Measurements from ENCODE around the gene RIT1. TPM values are rescaled to one million over a fixed set of nuclear protein-coding genes. Genes with fewer than 3 reads are reported as not detected.

The RIT1 gene, protein sequence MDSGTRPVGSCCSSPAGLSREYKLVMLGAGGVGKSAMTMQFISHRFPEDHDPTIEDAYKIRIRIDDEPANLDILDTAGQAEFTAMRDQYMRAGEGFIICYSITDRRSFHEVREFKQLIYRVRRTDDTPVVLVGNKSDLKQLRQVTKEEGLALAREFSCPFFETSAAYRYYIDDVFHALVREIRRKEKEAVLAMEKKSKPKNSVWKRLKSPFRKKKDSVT
- 10.1 TPM for polyA plus RNA-seq (2013, experiment 1 of 2)
- 9.6 TPM for polyA plus RNA-seq (2013, experiment 2 of 2)

- Histone ChIP-seq H3K4me2 (ENCODE audit: low read length) (peak within 1 kb of the TSS; percentile 95), H3K4ac (ENCODE audit: low read depth, low read length) (no peak within 1 kb of the TSS), H3K9ac (ENCODE audit: low read length) (peak within 1 kb of the TSS; percentile 86), H2BK5ac (ENCODE audit: low read length) (no peak within 1 kb of the TSS), H2BK15ac (replicated peaks; ENCODE audit: low read depth) (no peak within 1 kb of the TSS), H3K4me1 (ENCODE audit: control insufficient read depth, low read depth, low read length) (peaks cover 2% of the 10 kb centered on the region), H3K27ac (ENCODE audit: low read depth, low read length) (peak within 1 kb of the TSS; percentile 89), H3K23ac (ENCODE audit: low read length) (no peak within 1 kb of the TSS), H3K79me2 (ENCODE audit: control insufficient read depth, insufficient read depth, low read length) (no peaks in the 10 kb centered on the region), H3K56ac (ENCODE audit: low read length) (peak within 1 kb of the TSS; percentile 97), H2BK120ac (ENCODE audit: low read depth, low read length) (peak within 1 kb of the TSS; percentile 54), H3K79me1 (ENCODE audit: low read length) (peaks cover 1% of the 10 kb centered on the region), H4K5ac (ENCODE audit: low read length) (peak within 1 kb of the TSS; percentile 6), H3K4me3 (ENCODE audit: low read length) (peak within 1 kb of the TSS; percentile 92), H3K18ac (ENCODE audit: low read length) (peak within 1 kb of the TSS; percentile 70), H3K36me3 (ENCODE audit: control insufficient read depth, insufficient read depth, low read length) (peaks cover 5% of the 10 kb centered on the region), H2AK5ac (ENCODE audit: low read length) (no peak within 1 kb of the TSS), H4K8ac (ENCODE audit: low read depth, low read length) (no peak within 1 kb of the TSS), H3K27me3 (ENCODE audit: insufficient read depth, low read length, poor library complexity) (no peaks in the 10 kb centered on the region)
- DNase-seq, result peak; percentile 93
- WGBS (ENCODE audit: extremely low coverage, insufficient coverage, low lambda C conversion rate), result no CpG with 5 or more reads among the region's 34 CpGs
Measured at GRCh38 chr1:155911156-155912055, at the start of gene RIT1. Gene RIT1, minus strand, starts transcription at chr1:155911349. Its CDS starts 588 bp downstream, at chr1:155910761.

- H3K23ac ChIP-seq (ENCODE audit: low read length), result no peak overlapping the region
- no peaks in the 10 kb centered on the region for H3K4me1 ChIP-seq (ENCODE audit: control insufficient read depth, low read depth, low read length)
- H3K79me1 ChIP-seq (ENCODE audit: low read length), result peaks cover 1% of the 10 kb centered on the region
- no peak overlapping the region for H4K5ac ChIP-seq (ENCODE audit: low read length)
- H3K9ac ChIP-seq (ENCODE audit: low read length), result no peak overlapping the region
- no peak overlapping the region for H3K27ac ChIP-seq (ENCODE audit: low read depth, low read length)
- H2BK5ac ChIP-seq (ENCODE audit: low read length), result no peak overlapping the region
- DNase-seq, result no peak
- H3K4me2 ChIP-seq (ENCODE audit: low read length), result no peak overlapping the region
- H3K18ac ChIP-seq (ENCODE audit: low read length), result no peak overlapping the region
- no peak overlapping the region for H3K4me3 ChIP-seq (ENCODE audit: low read length)
- no peak overlapping the region for H2BK120ac ChIP-seq (ENCODE audit: low read depth, low read length)
- no peaks in the 10 kb centered on the region for H3K27me3 ChIP-seq (ENCODE audit: insufficient read depth, low read length, poor library complexity)
- no peak overlapping the region for H2AK5ac ChIP-seq (ENCODE audit: low read length)
- H3K4ac ChIP-seq (ENCODE audit: low read depth, low read length), result no peak overlapping the region
- H3K79me2 ChIP-seq (ENCODE audit: control insufficient read depth, insufficient read depth, low read length), result no peaks in the 10 kb centered on the region
- no peak overlapping the region for H4K8ac ChIP-seq (ENCODE audit: low read depth, low read length)
- no CpG with 5 or more reads among the region's 3 CpGs for WGBS (ENCODE audit: extremely low coverage, insufficient coverage, low lambda C conversion rate)
- H2BK15ac ChIP-seq (replicated peaks; ENCODE audit: low read depth), result no peak overlapping the region
- H3K56ac ChIP-seq (ENCODE audit: low read length), result no peak overlapping the region
- H3K36me3 ChIP-seq (ENCODE audit: control insufficient read depth, insufficient read depth, low read length), result peaks cover 30% of the 10 kb centered on the region
Measured at GRCh38 chr1:155960081-155960745, 49.1 kb upstream of the RIT1 start.

DNA sequence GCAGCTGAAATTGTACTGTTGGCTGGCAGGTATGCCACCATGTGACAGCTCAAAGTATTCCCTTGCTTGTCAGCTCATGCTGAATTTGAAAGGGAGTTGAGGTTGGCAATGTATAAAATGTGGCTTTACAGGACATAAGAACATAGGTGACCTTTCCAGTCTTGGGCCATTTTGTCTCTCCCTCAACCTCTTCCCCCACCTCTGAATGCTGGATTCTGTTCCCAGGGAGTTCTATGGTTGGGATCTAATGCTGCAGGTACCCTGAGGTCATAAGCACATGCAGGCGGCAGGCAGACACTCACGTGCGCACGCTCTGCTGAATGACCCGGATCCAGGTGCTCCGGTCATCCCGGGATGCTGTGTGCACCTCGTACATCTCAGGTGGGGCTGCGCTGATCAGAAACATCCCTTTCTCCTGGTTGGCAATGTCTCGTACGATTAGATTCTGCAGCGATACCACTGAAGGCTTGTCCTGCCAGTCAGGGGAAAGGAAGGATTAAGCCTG lies 46.3 kb upstream of the RIT1 start:
- H3K27ac ChIP-seq (ENCODE audit: low read depth, low read length), result no peak overlapping the region
- no peak overlapping the region for H4K5ac ChIP-seq (ENCODE audit: low read length)
- no peak overlapping the region for H3K9ac ChIP-seq (ENCODE audit: low read length)
- H3K4me3 ChIP-seq (ENCODE audit: low read length), result no peak overlapping the region
- no peak overlapping the region for H3K56ac ChIP-seq (ENCODE audit: low read length)
- no peak overlapping the region for H2AK5ac ChIP-seq (ENCODE audit: low read length)
- no peak overlapping the region for H2BK15ac ChIP-seq (replicated peaks; ENCODE audit: low read depth)
- no peak overlapping the region for H3K18ac ChIP-seq (ENCODE audit: low read length)
- H3K79me2 ChIP-seq (ENCODE audit: control insufficient read depth, insufficient read depth, low read length), result no peaks in the 10 kb centered on the region
- H3K4me2 ChIP-seq (ENCODE audit: low read length), result no peak overlapping the region
- no peaks in the 10 kb centered on the region for H3K27me3 ChIP-seq (ENCODE audit: insufficient read depth, low read length, poor library complexity)
- no peak overlapping the region for H3K4ac ChIP-seq (ENCODE audit: low read depth, low read length)
- no peak for DNase-seq
- H3K36me3 ChIP-seq (ENCODE audit: control insufficient read depth, insufficient read depth, low read length), result peaks cover 24% of the 10 kb centered on the region
- no peak overlapping the region for H2BK120ac ChIP-seq (ENCODE audit: low read depth, low read length)
- no peak overlapping the region for H2BK5ac ChIP-seq (ENCODE audit: low read length)
- no CpG with 5 or more reads among the region's 12 CpGs for WGBS (ENCODE audit: extremely low coverage, insufficient coverage, low lambda C conversion rate)
- no peaks in the 10 kb centered on the region for H3K4me1 ChIP-seq (ENCODE audit: control insufficient read depth, low read depth, low read length)
- no peak overlapping the region for H4K8ac ChIP-seq (ENCODE audit: low read depth, low read length)
- no peaks in the 10 kb centered on the region for H3K79me1 ChIP-seq (ENCODE audit: low read length)
- H3K23ac ChIP-seq (ENCODE audit: low read length), result no peak overlapping the region

DNA sequence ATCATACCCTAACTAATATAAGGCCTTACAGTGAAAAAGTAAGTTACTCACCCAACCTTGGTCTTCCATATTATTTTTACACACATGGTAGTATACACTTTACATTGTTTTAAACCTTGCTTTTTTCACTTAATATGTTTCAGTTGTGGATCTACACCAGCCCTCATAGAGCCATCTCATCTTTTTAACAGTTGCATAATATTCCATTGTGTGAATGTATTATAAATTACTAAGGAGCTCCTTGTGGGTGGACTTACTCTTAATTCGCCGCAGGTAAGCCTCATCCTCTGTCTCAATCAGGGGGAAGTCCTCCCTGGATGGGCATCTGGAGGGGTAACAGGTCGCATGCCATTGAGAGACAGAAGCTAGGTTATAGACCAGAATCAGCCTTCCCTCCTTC lies 43.5 kb upstream of the RIT1 start:
- Histone ChIP-seq H3K36me3 (ENCODE audit: control insufficient read depth, insufficient read depth, low read length) (peaks cover 30% of the 10 kb centered on the region), H3K27me3 (ENCODE audit: insufficient read depth, low read length, poor library complexity) (no peaks in the 10 kb centered on the region), H2BK15ac (replicated peaks; ENCODE audit: low read depth) (no peak overlapping the region), H3K4me1 (ENCODE audit: control insufficient read depth, low read depth, low read length) (no peaks in the 10 kb centered on the region), H3K56ac (ENCODE audit: low read length) (no peak overlapping the region), H3K4me3 (ENCODE audit: low read length) (no peak overlapping the region), H3K4ac (ENCODE audit: low read depth, low read length) (no peak overlapping the region), H2BK5ac (ENCODE audit: low read length) (no peak overlapping the region), H3K9ac (ENCODE audit: low read length) (no peak overlapping the region), H3K79me1 (ENCODE audit: low read length) (no peaks in the 10 kb centered on the region), H2AK5ac (ENCODE audit: low read length) (no peak overlapping the region), H4K5ac (ENCODE audit: low read length) (no peak overlapping the region), H3K23ac (ENCODE audit: low read length) (no peak overlapping the region), H4K8ac (ENCODE audit: low read depth, low read length) (no peak overlapping the region), H3K18ac (ENCODE audit: low read length) (no peak overlapping the region), H3K27ac (ENCODE audit: low read depth, low read length) (no peak overlapping the region), H2BK120ac (ENCODE audit: low read depth, low read length) (no peak overlapping the region), H3K4me2 (ENCODE audit: low read length) (no peak overlapping the region), H3K79me2 (ENCODE audit: control insufficient read depth, insufficient read depth, low read length) (no peaks in the 10 kb centered on the region)
- no CpG with 5 or more reads among the region's 3 CpGs for WGBS (ENCODE audit: extremely low coverage, insufficient coverage, low lambda C conversion rate)
- DNase-seq, result no peak

- no CpG with 5 or more reads among the region's 13 CpGs for WGBS (ENCODE audit: extremely low coverage, insufficient coverage, low lambda C conversion rate)
- H3K4me1 ChIP-seq (ENCODE audit: control insufficient read depth, low read depth, low read length), result no peaks in the 10 kb centered on the region
- no peak overlapping the region for H2BK15ac ChIP-seq (replicated peaks; ENCODE audit: low read depth)
- H2BK5ac ChIP-seq (ENCODE audit: low read length), result no peak overlapping the region
- H3K36me3 ChIP-seq (ENCODE audit: control insufficient read depth, insufficient read depth, low read length), result peaks cover 25% of the 10 kb centered on the region
- no peak overlapping the region for H3K23ac ChIP-seq (ENCODE audit: low read length)
- H3K27me3 ChIP-seq (ENCODE audit: insufficient read depth, low read length, poor library complexity), result no peaks in the 10 kb centered on the region
- H4K5ac ChIP-seq (ENCODE audit: low read length), result no peak overlapping the region
- H3K9ac ChIP-seq (ENCODE audit: low read length), result no peak overlapping the region
- no peaks in the 10 kb centered on the region for H3K79me1 ChIP-seq (ENCODE audit: low read length)
- H3K27ac ChIP-seq (ENCODE audit: low read depth, low read length), result no peak overlapping the region
- no peak overlapping the region for H4K8ac ChIP-seq (ENCODE audit: low read depth, low read length)
- H2BK120ac ChIP-seq (ENCODE audit: low read depth, low read length), result no peak overlapping the region
- no peak overlapping the region for H3K4me3 ChIP-seq (ENCODE audit: low read length)
- H3K4ac ChIP-seq (ENCODE audit: low read depth, low read length), result no peak overlapping the region
- no peak overlapping the region for H2AK5ac ChIP-seq (ENCODE audit: low read length)
- no peak overlapping the region for H3K18ac ChIP-seq (ENCODE audit: low read length)
- no peak for DNase-seq
- H3K4me2 ChIP-seq (ENCODE audit: low read length), result no peak overlapping the region
- no peak overlapping the region for H3K56ac ChIP-seq (ENCODE audit: low read length)
- H3K79me2 ChIP-seq (ENCODE audit: control insufficient read depth, insufficient read depth, low read length), result no peaks in the 10 kb centered on the region
Measured at GRCh38 chr1:155952505-155952890, 41.3 kb upstream of the RIT1 start.

Measured in mesendoderm (in vitro differentiated cells).